Measurements from ENCODE around the gene KDM2B. TPM values are rescaled to one million over a fixed set of nuclear protein-coding genes. Genes with fewer than 3 reads are reported as not detected.

KDM2B gene
- total RNA-seq, 1 experiment from 2014 or later = 15.5 TPM

DNA sequence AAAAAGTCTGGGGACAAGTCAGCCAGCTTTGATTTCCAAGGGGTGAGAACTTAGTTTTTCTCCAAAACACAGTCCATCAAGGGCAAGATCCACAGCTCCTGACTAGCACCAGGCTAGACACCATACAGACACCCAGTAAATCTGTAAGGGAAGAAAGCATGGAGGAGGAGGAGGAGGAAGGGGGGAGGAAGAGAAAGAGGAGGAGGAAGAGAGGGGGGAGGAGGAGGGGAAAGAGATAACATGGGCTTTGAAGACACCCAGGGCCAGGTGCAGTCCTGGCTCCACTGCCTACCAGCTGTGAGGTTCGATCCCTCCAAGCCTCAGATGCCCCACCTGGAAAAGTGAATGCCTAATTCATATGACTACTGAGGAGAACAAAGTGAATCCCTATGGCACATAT, 18.3 kb downstream of the KDM2B start:
- no TSS peak for BruUV-seq (replicated peaks)
- Mint-ChIP-seq H3K36me3 (ENCODE audit: insufficient read depth, unreplicated experiment) (no peaks in the 10 kb centered on the region), H3K4me3 (ENCODE audit: unreplicated experiment) (no peak overlapping the region), H3K9me3 (ENCODE audit: unreplicated experiment) (no peaks in the 10 kb centered on the region), H3K4me1 (ENCODE audit: insufficient read depth, unreplicated experiment) (no peaks in the 10 kb centered on the region), H3K27ac (ENCODE audit: low read depth, unreplicated experiment) (no peak overlapping the region), H3K27me3 (ENCODE audit: insufficient read depth, unreplicated experiment) (no peaks in the 10 kb centered on the region)
- no peak for DNase-seq (ENCODE audit: unreplicated experiment)
- TF ChIP-seq, protein P1, sequence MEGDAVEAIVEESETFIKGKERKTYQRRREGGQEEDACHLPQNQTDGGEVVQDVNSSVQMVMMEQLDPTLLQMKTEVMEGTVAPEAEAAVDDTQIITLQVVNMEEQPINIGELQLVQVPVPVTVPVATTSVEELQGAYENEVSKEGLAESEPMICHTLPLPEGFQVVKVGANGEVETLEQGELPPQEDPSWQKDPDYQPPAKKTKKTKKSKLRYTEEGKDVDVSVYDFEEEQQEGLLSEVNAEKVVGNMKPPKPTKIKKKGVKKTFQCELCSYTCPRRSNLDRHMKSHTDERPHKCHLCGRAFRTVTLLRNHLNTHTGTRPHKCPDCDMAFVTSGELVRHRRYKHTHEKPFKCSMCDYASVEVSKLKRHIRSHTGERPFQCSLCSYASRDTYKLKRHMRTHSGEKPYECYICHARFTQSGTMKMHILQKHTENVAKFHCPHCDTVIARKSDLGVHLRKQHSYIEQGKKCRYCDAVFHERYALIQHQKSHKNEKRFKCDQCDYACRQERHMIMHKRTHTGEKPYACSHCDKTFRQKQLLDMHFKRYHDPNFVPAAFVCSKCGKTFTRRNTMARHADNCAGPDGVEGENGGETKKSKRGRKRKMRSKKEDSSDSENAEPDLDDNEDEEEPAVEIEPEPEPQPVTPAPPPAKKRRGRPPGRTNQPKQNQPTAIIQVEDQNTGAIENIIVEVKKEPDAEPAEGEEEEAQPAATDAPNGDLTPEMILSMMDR (IDR thresholded peaks at IDR 0.05; ENCODE audit: unreplicated experiment) = no peak
- intact Hi-C loops (cut with micrococcal nuclease) = no loop called here
- ChIA-PET POLR2A (no interaction called here), CTCF (interaction anchor here (1.2 to 1.3 kb wide), 2 partner anchors 9 to 231 kb away, joined by 4 to 9 read pairs; partner anchors contain the start of gene RHOF)

DNA sequence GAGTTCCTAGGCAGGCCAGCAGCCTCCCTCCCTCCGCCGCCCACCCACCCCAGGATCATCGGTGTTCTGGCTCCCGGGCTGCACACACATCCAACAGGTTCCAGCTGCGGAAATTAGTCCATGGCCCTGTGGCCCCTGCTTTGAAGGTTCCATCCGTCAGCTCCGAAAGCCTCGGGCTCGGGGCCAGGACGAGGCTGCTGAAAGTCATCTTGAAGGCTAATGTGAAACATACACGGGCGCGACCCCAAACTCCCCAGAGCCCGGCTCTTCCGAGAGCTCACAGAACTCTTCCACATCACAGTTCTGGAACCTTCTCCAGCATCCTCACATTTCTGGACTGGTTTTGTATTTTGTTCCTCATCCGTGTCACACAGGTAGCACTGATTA, 19.8 kb downstream of the KDM2B start:
- Mint-ChIP-seq H3K36me3 (ENCODE audit: insufficient read depth, unreplicated experiment) (no peaks in the 10 kb centered on the region), H3K27ac (ENCODE audit: low read depth, unreplicated experiment) (no peak overlapping the region), H3K4me3 (ENCODE audit: unreplicated experiment) (no peak overlapping the region), H3K9me3 (ENCODE audit: unreplicated experiment) (no peaks in the 10 kb centered on the region), H3K4me1 (ENCODE audit: insufficient read depth, unreplicated experiment) (no peaks in the 10 kb centered on the region), H3K27me3 (ENCODE audit: insufficient read depth, unreplicated experiment) (no peaks in the 10 kb centered on the region)
- no peak for DNase-seq (ENCODE audit: unreplicated experiment)
- TF ChIP-seq, protein P1 (IDR thresholded peaks at IDR 0.05; ENCODE audit: unreplicated experiment) = no peak
- ChIA-PET POLR2A (no interaction called here), CTCF (interaction anchor here (1.3 to 1.4 kb wide), 2 partner anchors 8 to 121 kb away, joined by 3 to 9 read pairs; no protein-coding TSS in a partner anchor)
- intact Hi-C loops (cut with micrococcal nuclease) = no loop called here
- no TSS peak for BruUV-seq (replicated peaks)

DNA sequence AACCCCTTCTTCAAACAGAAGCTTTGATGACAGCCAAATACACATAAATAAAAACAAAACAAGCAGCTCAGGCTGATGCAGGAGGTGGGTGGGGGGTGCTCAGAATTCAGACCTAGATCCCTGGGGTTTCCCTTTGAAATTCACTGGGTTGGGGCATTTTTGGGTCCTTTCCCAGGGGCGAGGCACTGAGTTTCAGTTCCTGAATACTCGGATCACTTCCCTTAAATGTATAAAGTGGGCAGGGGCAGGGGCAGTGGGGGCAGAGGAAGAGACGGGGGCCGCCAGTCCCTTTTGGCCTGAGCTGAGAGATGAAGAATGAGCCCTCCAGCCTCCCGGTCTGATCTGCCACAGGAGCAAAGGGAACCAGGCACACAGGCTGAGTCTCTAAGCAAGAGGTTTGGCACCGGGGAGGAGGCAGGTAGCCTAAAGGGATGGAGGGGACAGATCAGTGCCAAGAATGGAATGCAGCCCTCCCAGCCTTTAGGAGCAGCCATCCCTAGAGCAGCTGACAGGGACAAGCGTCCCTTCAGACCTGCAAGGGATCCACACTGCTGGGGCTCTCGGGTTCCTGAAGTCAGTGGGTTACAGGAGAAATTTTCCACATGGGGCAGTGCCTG, 20.3 kb downstream of the KDM2B start:
- Mint-ChIP-seq H3K4me3 (ENCODE audit: unreplicated experiment) (no peak overlapping the region), H3K4me1 (ENCODE audit: insufficient read depth, unreplicated experiment) (no peaks in the 10 kb centered on the region), H3K36me3 (ENCODE audit: insufficient read depth, unreplicated experiment) (no peaks in the 10 kb centered on the region), H3K27me3 (ENCODE audit: insufficient read depth, unreplicated experiment) (no peaks in the 10 kb centered on the region), H3K27ac (ENCODE audit: low read depth, unreplicated experiment) (no peak overlapping the region), H3K9me3 (ENCODE audit: unreplicated experiment) (no peaks in the 10 kb centered on the region)
- intact Hi-C loops (cut with micrococcal nuclease) = no loop called here
- POLR2A ChIA-PET = no interaction called here
- DNase-seq (ENCODE audit: unreplicated experiment) = no peak
- CTCF ChIA-PET = interaction anchor here (0.6 to 1.4 kb wide), 3 partner anchors 56 to 305 kb away, joined by 3 read pairs; no protein-coding TSS in a partner anchor
- BruUV-seq (replicated peaks) = no TSS peak
- TF ChIP-seq, protein P1 (IDR thresholded peaks at IDR 0.05; ENCODE audit: unreplicated experiment) = no peak

DNA sequence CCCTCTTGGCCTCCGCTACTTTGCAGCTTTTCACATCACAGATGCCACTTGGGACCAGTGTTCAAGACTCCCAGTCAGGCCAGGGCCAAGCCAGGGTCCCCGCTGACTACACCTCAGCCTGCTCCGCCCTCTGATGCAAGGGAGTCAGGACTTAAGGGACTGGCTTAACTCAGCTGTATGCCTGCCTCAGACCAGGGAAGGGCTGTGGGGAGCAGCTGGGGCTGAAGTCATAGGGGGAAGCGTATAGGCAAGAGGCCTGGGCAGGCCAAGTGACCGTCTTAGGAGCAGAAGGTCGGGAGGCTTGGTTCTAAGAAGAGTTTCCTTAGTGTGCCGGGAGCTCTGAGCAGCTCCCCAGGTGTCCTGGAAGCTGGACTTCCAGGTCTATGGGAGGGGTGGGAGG, 21.9 kb downstream of the KDM2B start:
- Mint-ChIP-seq H3K36me3 (ENCODE audit: insufficient read depth, unreplicated experiment) (peaks cover 6% of the 10 kb centered on the region), H3K27ac (ENCODE audit: low read depth, unreplicated experiment) (no peak overlapping the region)
- BruUV-seq (replicated peaks) = no TSS peak

More for the DNA sequence above, 21.9 kb downstream of the KDM2B start:
- no peak for DNase-seq (ENCODE audit: unreplicated experiment)
- Mint-ChIP-seq H3K27me3 (ENCODE audit: insufficient read depth, unreplicated experiment) (no peaks in the 10 kb centered on the region), H3K4me3 (ENCODE audit: unreplicated experiment) (no peak overlapping the region), H3K4me1 (ENCODE audit: insufficient read depth, unreplicated experiment) (no peaks in the 10 kb centered on the region), H3K9me3 (ENCODE audit: unreplicated experiment) (no peaks in the 10 kb centered on the region)
- intact Hi-C loops (cut with micrococcal nuclease) = no loop called here
- TF ChIP-seq, protein P1 (IDR thresholded peaks at IDR 0.05; ENCODE audit: unreplicated experiment) = no peak
- ChIA-PET CTCF (interaction anchor here (0.7 kb wide), 1 partner anchor 183 kb away, joined by 3 read pairs; no protein-coding TSS in a partner anchor), POLR2A (no interaction called here)
